Measurements from ENCODE around the gene TEX51.

The TEX51 gene

DNA sequence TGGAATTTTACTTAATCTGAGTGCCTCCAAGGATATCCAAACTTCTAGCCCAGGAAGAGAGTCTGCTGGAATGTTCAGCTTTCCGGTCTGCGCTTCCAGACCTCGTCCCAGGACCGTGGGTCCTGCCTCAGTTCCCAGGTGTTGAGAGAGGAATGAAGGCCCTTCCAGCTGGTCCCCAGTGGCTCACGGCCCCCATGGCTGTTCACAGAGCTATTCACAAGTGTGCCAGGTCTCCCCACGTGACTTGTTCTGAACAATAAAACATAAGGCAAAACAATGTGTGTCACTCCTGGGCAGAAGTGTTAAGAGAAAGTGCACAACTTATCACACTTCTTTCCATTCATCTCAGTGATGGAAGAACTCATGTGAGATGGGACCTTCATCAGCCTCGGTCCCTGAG, 20.1 kb upstream of the TEX51 start:
- DNase-seq (ENCODE audit: low read depth, low spot score) = no peak

DNA sequence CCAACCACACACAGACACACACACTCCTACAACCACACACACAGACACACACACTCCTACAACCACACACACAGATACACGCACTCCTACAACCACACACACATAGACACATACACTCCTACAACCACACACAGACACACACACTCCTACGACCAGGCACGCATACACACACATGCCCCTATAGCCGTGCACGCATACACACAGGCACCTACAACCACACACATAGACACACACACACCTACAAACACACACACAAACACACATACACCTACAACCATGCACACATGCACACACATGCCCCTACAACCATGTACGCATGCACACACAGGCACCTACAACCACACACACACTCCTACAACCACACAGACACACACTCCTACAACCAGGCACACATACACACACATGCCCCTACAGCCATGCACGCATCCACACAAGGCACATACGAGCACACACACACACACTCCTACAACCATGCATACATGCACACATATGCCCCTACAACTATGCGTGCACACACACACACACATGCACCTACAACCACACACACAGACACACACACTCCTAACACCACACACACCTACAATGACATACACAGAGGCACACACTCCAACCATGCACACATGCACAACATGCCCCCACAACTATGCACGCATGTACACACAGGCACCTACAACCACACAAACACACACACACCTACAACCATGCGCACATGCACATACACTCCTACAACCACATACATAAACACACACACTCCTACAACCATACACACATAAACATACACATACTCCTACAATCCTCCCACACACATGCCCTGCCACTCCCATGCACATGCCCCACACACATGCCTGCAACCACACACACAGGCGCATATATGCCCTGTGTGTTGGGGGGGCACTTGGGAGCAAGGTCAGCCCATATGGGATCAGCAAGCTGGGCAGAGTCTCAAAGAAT, 19.1 kb upstream of the TEX51 start:
- DNase-seq (ENCODE audit: low read depth, low spot score) = no peak

DNA sequence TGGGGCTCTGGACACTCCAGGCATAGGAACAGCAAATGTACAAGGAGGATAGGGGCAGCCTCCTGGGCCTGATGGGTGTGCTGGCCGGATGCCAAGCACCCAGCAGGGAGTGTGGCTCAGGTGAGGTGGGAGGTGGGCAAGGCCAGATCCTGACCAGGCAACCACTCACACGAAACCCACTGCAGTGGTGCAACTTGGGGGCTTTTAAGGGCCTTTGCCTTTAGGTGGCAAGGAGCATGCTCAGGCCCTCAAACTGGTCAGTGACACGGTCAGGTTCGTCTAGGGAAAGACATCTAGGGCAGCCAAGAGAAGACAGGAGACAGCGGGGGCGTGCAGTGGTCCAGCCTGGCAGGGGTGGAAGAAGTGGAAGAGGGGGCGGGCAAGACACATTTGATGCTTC, 18.4 kb upstream of the TEX51 start:
- DNase-seq (ENCODE audit: low read depth, low spot score) = no peak

DNA sequence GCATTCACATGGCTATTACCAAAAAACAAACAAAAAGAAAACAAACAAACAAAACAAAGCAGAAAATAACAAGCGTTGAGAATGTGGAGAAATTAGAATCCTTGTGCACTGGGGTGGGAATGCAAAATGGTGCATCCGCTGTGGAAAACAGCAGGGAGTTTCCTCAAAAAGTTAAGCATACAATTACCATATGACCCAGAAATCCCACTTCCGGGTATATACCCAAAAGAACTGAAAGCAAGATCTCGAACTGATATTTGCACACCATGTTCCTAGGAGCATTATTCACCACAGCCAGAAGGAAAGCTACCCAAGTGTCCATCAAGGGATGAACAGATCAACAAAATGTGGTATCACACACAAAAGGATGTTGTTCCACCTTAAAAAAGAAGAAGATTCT, 17.9 kb upstream of the TEX51 start:
- DNase-seq (ENCODE audit: low read depth, low spot score) = no peak

DNA sequence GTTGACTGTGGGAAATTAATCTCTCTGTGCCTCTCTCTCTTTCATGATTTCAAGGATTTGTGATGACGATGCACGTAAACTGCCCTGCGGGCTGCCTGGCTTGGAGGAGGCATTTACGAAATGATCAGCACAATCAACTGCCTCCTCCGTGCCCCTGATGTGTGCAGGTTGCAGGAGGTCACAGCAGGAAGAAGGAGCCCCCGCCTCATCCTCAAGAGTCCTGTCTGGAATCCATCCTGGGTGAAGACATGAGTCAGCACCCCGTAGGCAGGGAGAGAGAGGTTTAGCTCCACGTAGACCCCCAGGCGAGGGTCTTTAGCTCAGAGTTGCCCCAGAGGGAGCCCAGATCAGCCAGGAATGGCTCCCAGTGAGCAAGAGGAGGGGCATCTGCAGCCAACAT, 17.1 kb upstream of the TEX51 start:
- no peak for DNase-seq (ENCODE audit: low read depth, low spot score)

DNA sequence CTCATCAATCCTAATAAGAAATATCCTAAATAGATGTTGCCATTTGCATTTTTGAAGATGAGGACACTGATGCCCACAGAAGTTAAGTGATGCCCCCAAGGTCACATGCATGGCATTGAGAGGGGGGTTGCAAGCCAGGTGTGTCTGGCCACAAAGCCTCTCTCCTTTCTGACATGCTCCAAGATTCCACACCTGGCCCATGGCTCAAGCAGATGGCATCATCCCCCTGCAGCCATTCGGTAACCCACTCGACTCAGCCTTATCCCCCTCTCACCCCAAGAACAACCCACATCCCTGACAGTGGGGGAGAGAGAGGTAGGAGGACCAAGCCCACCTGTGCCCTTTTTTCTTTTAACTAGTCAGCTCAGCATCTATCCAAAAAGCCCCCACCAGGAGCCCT, 16.5 kb upstream of the TEX51 start:
- DNase-seq (ENCODE audit: low read depth, low spot score) = no peak

DNA sequence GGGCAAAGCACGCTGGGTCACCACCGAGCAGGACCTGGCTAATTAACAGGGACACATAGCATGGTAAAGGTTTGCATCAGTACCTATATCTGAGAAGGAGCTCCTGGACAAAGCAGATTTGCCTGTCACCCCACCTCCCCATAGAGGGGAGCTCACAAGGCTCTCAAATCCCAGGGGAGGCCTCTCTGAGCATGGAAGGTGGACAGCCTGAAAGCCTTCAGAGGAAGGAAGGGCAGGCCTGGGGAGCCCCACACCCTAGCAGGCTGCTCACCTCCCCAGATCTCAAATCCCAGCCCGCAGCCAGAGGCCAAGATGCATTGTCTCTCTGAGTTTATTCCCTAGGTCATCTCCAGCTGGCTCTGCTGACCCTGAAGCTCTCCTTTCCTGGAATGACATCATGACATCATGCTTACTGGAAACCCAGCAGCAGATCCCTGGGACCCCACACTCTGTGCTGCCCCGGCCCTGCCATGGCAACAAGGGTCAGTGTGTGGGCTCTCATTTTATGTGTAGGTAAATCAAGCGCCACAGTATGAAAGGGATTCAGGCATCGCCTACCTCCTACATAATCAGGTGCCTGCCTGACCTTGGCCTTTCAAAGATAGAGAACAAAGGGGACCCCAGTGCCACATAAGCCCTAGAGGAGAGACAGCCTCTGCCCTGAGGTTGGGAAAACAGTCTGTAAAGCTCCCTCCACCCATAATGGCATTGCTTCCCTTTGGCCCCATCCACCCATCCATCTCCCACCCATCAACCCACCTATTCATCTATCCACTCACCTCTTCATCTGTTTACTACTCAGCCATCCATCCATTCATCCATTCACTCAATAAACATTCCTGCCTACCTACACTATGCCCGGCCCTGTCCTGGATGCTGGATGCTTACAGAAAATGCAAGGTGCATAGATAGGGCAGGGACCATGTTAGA, 15.7 kb upstream of the TEX51 start:
- DNase-seq (ENCODE audit: low read depth, low spot score) = no peak

DNA sequence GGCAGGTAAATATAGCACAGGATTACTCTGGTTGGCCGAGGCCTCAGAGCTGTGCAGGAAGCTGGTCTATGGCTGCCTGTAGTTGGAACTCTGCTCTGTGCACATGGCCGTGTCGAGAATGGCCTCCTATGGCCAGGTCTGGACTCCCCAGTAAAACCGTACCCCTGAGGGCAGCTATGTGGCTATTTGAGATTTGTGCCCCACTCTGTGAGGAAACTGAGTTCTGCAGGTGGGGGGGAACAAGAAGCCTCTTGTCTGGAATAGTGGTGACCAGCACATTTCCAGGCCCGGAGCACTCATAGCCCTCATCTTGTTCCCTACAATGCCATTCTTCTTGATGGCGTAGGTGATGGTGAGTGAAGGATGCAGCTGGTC, 15.0 kb upstream of the TEX51 start:
- no peak for DNase-seq (ENCODE audit: low read depth, low spot score)

DNA sequence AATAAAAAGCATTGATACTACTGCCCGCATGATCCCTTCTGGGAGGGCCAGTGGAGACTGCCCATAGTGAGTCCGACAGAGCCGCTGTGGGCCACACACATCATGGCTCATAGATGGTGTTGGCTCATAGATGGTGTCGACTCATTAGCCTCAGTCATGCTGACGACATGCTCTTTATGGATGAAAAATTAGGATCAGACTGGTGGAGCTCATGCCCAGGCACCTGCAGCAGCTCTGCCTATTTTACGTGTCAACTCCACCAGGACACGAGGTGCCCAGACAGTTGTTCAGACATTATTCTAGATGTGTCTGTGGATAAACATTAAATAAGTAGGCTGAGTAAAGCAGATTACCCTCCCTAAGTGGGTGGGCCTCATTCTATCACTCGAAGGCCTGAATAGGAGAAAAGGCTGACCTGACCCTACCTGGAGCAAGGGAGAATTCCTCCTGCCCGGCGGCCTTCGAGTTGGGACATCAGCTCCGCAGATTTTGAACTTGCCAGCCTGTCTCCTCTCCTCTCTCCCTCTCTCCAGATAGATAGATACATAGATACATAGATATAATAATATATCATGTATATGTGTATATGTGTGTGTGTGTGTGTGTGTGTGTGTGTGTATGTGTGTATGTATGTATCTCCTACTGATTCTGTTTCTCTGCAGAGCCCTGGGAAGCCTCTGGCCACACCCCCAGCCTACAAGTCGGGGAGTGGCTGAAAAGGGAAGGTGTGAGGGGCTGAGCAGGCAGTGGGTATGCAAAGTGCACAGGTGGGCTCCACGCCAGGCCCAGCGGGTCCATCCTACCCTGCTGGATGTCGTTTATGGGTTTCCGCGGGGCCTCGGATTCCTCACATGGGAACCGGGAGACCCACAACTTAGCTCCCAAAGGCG, 13.6 kb upstream of the TEX51 start:
- no peak for DNase-seq (ENCODE audit: low read depth, low spot score)

DNA sequence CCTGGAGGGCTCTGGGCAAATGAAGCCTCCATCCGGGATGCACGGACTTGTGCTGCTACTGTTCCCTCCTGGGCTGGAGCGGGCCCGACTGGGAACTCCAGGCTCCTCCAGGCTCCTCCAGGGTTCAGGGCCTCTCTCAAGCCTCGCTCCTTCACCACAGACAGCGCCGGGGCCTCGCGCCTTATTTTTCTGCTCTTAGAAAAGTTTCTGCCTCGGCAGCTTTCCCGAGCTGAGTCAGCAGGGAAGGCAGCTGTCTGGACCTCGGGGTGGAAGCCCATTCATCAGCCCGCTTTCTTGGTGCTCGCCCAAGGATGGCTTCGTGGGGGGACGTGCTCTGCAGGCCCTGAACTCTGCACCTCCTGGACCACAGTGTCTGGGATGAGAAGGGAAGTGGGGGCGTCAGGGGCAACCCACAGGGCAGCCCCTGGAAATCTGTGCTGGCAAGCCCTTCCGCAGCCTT, 12.9 kb upstream of the TEX51 start:
- peak; percentile 5 for DNase-seq (ENCODE audit: low read depth, low spot score)

DNA sequence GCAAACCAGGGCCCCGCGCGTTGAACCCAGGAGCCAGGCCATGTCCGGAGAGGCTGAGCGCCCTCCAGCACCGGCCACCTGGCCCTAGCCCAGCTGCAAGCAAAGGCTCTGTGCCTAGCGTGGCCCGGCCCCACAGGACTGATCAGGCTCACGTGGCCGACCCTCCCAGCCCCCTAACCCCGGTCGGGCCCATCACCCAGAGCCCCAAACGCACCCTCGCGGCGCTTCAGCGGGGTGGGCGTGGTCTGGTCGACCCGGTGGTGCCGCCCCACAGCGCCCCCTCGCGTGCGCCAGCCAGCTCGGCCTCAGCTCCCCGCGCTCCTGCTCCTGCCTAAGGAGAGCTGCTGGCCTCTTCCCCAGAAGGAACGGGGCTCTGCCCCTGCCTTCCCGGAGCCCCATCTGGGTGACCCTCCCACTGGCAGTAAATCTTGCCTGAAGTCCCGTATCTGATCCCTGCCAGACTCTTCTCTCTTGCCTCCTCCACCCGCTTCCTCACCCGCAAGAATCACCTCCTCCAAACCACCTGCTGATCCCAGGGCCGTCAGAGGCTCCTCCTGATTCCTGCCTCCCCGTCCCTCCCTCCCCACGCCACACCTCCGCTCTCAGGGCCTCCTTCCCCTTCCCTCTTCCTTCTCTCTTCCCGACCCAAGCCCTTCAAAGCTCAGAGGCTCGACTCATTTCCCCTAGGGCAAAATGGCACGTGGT, 12.3 kb upstream of the TEX51 start:
- DNase-seq (ENCODE audit: low read depth, low spot score) = peak; percentile 44

DNA sequence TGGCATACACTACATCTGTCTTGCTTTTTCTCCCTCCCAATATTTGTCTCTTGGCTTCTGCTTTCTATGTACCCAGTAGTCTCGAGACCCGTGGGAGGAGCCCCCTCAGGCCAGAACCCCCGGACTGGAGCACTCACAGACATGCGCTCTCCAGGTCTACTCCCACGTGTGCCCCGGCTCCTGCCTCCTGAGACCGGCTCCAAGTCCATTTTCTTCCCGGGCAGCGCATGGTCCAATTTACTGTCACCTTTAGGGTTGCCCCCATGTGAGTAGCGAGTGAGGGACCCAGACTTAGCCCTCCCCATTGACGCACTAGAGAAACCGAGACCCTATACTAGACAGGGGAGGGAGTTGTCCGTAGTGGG, 11.8 kb upstream of the TEX51 start:
- no peak for DNase-seq (ENCODE audit: low read depth, low spot score)

DNA sequence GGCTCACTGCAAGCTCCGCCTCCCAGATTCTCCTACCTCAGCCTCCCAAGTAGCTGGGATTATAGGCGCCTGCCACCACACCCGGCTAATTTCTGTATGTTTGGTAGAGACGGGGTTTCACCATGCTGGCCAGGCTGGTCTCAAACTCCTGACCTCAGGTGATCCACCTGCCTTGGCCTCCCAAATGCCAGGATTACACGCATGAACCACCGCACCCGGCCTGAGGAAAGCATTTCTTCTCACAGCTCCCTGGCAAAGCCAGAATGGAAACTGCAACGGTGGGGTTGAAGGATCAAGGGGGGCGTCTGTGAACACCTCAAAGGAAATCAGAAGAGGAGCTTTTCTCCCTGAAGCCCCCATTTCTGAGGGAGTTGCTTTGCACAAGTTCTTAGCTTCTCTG, 11.2 kb upstream of the TEX51 start:
- DNase-seq (ENCODE audit: low read depth, low spot score) = no peak

DNA sequence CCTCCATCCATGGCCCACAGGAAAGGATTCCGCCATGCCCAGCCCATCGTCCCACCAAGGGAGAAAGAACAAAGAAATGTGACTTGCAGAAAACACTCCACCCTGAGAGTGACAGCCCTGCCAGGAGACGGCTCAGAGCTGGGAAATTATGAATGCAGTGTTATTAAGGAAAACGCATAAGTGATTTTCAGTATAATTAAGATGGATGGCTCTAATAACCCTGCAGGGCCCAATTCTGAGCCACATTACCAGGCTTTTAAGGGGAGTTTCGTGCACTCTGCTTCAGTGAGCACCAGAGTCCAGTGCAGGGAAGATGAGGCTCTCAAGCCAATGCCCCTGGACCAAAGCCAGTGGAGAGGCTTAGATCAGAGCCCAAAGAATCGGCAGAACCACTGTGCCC, 10.6 kb upstream of the TEX51 start:
- DNase-seq (ENCODE audit: low read depth, low spot score) = no peak

DNA sequence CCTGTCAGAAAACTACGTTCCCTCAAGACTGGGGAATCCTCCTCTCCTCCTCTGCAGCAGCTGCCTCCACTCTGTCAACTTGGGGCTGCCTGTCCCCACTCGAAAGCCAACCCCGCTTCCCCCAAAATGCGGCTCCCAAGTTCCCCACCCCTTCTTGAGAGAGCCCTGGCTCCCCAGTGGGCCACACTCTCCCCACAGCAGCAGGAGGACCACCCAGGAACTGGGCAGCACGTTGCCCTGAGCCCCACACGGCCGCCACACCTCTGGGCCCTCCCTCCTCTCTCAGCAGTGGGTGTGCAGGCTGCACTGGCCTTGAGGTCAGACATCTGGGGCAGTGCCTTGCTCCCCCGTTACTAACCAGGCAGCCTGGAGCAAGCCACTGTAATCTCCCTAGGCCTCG, 9.6 kb upstream of the TEX51 start:
- no peak for DNase-seq (ENCODE audit: low read depth, low spot score)

DNA sequence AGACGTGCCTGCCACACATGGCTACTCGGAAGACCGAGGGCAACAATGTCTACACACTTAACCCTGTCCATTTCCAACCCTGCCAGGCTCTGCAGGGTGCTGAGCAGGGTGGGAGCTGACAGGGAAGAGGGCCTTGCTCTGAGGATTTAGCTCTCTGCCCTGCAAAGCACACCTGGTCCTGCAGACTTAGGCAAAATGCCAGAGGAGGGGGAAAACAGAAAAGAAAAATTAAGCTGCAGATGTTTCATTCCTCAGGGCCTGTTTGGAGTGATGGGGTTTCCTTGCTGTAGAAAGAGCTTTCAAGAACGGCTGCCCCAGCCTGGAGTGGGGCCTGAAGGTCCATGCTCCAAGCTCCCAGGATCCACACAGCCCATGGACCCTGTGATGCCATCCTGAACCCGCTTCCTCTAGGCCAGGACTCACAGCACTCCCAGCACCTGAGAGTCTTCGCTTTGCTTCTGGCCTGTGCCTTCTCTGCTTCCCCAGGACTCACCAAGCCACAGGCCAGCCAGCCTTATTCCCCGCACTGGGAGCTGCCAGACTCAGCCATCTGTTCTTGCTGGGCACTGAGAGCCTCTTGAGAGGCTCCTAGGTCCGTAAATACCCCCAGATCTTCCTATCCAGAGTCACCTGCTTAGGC, 9.1 kb upstream of the TEX51 start:
- no peak for DNase-seq (ENCODE audit: low read depth, low spot score)

DNA sequence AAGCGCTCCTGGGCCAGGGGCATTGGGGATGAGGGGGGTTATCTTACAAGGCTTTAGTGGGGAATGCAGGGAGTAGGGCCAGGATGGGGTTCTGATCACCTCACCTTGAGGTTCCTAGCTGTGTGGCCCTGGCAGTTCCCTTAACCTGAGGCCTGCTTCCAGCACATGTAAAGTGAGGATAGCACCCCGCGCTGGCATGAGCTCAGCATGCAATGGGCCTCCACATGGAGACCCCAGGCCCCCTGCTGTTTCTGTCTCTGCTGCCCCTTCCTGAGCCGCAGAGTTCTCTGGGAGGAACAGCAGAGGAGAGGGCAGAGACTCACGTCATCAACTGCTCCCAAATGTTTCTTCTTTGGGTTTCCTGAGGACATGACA, 8.6 kb upstream of the TEX51 start:
- no peak for DNase-seq (ENCODE audit: low read depth, low spot score)

DNA sequence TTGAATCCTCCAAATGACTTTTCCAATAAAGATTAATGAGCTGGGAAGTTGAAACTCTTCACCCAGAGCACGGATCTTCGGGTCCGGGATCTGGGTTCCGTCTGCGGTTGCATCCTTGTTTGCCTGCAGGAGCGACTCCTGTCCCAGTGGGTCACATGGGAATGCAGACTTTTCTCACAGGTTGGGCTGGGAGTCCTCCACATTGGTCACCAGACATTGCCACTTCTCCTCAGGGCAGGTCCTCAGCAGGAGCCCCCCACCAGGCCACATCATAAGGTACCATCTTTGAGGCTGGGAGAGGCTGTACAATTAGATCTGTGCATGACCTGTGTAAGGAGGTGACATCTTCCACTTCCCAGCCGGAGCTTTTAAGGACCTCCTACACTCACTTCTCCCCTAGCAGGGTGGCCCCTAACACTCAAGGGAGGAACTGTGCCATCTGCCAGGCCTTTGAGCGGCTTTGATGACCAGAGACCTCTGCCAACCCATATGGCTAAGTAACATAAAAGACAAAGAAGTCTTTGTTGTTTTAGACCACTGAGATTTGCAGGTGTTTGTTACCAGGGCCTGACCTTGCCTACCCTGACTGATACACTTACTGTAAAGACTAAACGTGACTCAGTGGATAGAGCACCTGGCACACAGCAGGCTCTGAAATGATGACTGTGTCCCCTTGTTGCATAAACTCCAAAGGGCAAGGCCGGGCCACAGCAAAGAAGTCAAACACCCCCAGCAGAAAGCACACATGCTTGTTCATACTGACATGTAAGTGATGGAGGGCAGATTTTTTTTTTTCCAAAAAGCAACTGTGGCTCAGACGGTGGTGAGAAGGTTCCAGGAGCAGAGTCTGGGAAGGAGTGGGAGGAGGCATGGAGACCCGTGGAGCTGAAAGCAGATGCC, 7.9 kb upstream of the TEX51 start:
- DNase-seq (ENCODE audit: low read depth, low spot score) = no peak

DNA sequence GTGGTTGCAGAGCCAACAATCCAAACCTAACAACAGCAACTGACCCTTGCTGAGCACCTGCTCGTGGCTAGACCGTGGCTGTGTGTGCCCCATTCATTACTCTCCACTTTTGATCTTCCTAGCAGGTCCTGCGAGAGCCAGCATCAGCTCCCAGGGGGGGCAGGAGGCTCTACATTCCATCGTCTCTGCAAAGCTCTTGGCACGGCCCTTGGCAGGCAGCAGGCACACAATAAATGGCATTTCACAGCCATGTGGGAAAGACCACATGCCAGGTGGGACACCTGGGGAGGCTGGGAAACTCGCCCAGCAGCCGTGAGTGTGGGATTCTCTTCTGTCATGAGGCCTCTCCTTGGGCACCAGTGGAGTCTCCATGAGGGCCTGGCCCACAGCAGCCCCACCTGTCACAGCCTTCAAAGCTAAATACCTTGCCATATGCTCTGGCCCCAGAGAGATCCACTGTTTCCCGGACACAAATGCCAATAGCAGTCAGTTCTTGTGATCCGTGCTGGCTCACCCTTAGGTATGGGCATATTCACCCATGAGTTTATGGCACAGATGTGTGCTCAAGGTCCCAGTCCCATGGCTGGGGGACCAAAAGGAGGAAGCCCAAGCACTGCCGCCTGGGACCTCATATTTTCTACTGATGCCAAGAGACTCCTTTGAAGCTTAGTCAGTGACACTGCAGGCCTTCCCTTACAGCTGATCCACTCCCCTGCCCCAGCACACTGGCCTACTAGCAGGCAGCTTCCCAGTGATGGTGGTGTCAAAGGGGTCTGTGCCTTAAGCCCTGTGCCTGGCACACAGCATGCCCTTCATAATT, 6.8 kb upstream of the TEX51 start:
- no peak for DNase-seq (ENCODE audit: low read depth, low spot score)
